Keratinocyte (primary cell): Measurements from ENCODE around the gene TACR1.

Experiments used
- CTCF ChIP-seq, 3 experiments: IDR thresholded peaks in 1 of 3; conservative IDR thresholded peaks in 1 of 3; optimal IDR thresholded peaks in 1 of 3; 2 replicates in 2 of 3; 3 replicates in 1 of 3; pipeline versions ENCODE3 to v1.5.1; 2011; ENCODE audit warnings: low read length in 3 of 3, mild to moderate bottlenecking in 3 of 3, moderate library complexity in 2 of 3, control low read depth in 1 of 3, inconsistent platforms in 1 of 3; ENCODE audit not compliant: insufficient read depth in 2 of 3; ENCODE audit errors: extremely low read depth in 1 of 3
- EZH2 ChIP-seq: IDR thresholded peaks from one replicate; pipeline ENCODE4 v1.6.1; 2012; ENCODE audit warnings: inconsistent platforms, mild to moderate bottlenecking, low read length, moderate library complexity

GRCh38 chr2:75162897-75163296 is 36.4 kb downstream of the TACR1 start:
- no peak for TF ChIP-seq CTCF (optimal IDR thresholded peaks at IDR 0.05 in 1 of 3, IDR thresholded peaks at IDR 0.05 in 1 of 3, conservative IDR thresholded peaks at IDR 0.05 in 1 of 3; ENCODE audit: extremely low read depth in 1 of 3, insufficient read depth in 2 of 3, low read length in 3 of 3)
- TF ChIP-seq EZH2: no peak
